Fibroblast of pulmonary artery (primary cell): ENCODE results near the gene VWA3A.
"Not testable (repeated sequence)": the region's sequence is repeated elsewhere in the genome, so short reads cannot be mapped to it uniquely, and the experiment has no call there.

Source experiments
- DNase-seq: peaks from one replicate; pipeline ENCODE4 v3.0.0-alpha.2; 2010; ENCODE audit warnings: low read depth
- H3K4me3 ChIP-seq: replicated peaks from 2 replicates; pipeline ENCODE4 v1.5.1; 2011; ENCODE audit warnings: low read depth, mild to moderate bottlenecking, control low read depth, low read length, moderate library complexity
- TF ChIP-seq, protein P1 (sequence below): IDR thresholded peaks from 2 replicates; pipeline ENCODE4 v1.5.1; 2011; ENCODE audit warnings: mild to moderate bottlenecking, control low read depth, low read length, inconsistent platforms; ENCODE audit errors: missing control alignments

The VWA3A gene

GRCh38 chr16:22165508-22166285, 73.4 kb downstream of the VWA3A start:
- DNase-seq: no peak
- H3K4me3 ChIP-seq: no peak overlapping the region
- TF ChIP-seq, protein P1, sequence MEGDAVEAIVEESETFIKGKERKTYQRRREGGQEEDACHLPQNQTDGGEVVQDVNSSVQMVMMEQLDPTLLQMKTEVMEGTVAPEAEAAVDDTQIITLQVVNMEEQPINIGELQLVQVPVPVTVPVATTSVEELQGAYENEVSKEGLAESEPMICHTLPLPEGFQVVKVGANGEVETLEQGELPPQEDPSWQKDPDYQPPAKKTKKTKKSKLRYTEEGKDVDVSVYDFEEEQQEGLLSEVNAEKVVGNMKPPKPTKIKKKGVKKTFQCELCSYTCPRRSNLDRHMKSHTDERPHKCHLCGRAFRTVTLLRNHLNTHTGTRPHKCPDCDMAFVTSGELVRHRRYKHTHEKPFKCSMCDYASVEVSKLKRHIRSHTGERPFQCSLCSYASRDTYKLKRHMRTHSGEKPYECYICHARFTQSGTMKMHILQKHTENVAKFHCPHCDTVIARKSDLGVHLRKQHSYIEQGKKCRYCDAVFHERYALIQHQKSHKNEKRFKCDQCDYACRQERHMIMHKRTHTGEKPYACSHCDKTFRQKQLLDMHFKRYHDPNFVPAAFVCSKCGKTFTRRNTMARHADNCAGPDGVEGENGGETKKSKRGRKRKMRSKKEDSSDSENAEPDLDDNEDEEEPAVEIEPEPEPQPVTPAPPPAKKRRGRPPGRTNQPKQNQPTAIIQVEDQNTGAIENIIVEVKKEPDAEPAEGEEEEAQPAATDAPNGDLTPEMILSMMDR: no peak

- H3K4me3 ChIP-seq: no peak overlapping the region
- no peak for DNase-seq
- TF ChIP-seq, protein P1: no peak
These were observed 79.6 kb downstream of the VWA3A start for GRCh38 chr16:22171953-22172352.

DNA sequence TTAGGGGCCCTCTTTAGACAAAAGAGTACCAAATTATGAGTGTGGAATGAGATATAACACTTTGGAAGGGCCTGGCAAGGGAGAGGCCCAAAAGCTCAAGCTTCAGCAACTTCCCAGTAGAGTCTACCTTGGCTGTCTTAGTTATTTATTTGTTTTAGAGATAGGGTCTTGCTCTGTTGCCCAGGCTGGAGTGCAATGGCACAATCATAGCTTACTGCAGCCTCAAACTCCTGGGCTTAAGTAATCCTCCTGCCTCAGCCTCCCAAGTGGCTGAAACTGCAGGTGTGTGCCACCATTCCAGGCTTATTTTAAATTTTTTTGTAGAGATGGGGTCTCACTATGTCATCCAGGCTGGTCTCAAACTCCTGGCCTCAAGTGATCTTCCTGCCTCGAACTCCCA, 80.3 kb downstream of the VWA3A start:
- not testable (repeated sequence) for DNase-seq, H3K4me3 ChIP-seq

DNA sequence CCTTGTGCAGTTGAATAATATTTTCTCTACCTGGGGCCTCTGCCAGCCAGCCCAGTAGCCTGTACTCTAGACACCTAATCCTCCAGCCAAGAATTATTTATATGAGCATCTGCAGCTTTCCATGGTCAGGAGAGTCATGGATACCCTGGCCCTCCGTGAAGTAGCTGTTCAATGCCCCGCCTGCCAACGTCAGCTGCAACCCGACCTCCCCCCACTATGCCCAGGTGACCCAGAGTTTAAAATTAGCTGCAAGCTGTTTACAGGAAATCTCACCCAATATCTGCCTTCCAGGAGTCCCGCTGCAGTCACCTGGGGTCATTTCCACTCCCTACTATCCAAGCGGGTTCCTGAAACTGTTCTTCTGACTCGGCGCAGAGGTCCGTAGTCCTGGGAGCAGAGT, 82.3 kb downstream of the VWA3A start:
- DNase-seq: no peak
- H3K4me3 ChIP-seq: no peak overlapping the region
- TF ChIP-seq, protein P1: no peak

- H3K4me3 ChIP-seq: no peak overlapping the region
- DNase-seq: no peak
- TF ChIP-seq, protein P1: no peak
These were observed 85.9 kb downstream of the VWA3A start for GRCh38 chr16:22177968-22178930.

DNA sequence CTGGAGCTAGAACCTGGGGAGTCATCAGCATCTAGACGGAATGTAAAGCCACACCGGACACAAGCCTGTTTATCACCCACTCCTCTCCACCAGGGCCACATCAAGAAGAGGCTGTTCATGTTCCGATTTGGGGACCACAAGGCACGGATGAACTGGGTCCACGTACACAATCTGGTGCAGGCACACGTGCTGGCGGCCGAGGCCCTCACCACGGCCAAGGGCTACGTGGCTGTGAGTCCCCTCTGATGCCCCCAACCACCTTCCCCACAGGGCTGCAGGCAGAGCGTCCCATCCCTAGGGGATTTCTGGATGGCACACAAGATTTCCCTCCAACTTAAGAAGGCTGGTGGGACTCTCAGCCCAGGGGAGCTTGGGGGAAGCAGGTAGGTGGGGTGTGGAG, 89.1 kb downstream of the VWA3A start:
- no peak overlapping the region for H3K4me3 ChIP-seq
- DNase-seq: no peak
- TF ChIP-seq, protein P1: no peak

DNA sequence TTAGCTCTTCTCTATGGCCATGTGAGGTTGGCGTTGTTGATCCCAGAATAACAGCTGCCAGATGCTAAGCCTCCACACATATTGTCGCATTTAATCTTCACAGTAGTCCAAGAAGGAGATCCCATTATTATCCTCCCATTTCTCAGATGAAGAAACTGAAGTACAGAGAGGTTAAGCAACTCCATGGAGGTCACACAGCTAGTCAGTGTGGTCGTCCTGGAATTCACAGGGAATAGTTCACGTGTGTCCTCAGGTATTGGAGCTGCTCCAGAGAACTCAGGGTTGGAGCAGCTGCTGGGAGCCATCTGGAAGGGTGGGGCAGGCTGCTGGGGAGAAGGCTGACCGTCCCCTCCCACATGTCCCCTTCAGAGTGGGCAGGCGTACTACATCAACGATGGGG, 89.5 kb downstream of the VWA3A start:
- no peak for DNase-seq
- TF ChIP-seq, protein P1: no peak
- no peak overlapping the region for H3K4me3 ChIP-seq
